Activated naive CD4-positive, alpha-beta T cell treated with anti-CD3 and anti-CD28 coated beads, Interleukin-2, amount 50 U/mL, for 24 hours (primary cell): Measurements from ENCODE around the gene NKIRAS2.

Experiments
- H3K27ac Mint-ChIP-seq: one replicate; pipeline ENCODE4 v1.8.0; 2021; ENCODE audit warnings: mild to moderate bottlenecking, mixed read lengths
- H3K27me3 Mint-ChIP-seq: one replicate; pipeline ENCODE4 v1.8.0; 2021; ENCODE audit warnings: mixed read lengths
- H3K36me3 Mint-ChIP-seq: one replicate; pipeline ENCODE4 v1.8.0; 2021; ENCODE audit warnings: mixed read lengths
- H3K4me1 Mint-ChIP-seq: one replicate; pipeline ENCODE4 v1.8.0; 2021; ENCODE audit warnings: mixed read lengths
- H3K4me3 Mint-ChIP-seq: one replicate; pipeline ENCODE4 v1.8.0; 2021; ENCODE audit warnings: mild to moderate bottlenecking, mixed read lengths
- H3K9me3 Mint-ChIP-seq: one replicate; pipeline ENCODE4 v1.8.0; 2021; ENCODE audit warnings: mixed read lengths

Gene NKIRAS2

DNA sequence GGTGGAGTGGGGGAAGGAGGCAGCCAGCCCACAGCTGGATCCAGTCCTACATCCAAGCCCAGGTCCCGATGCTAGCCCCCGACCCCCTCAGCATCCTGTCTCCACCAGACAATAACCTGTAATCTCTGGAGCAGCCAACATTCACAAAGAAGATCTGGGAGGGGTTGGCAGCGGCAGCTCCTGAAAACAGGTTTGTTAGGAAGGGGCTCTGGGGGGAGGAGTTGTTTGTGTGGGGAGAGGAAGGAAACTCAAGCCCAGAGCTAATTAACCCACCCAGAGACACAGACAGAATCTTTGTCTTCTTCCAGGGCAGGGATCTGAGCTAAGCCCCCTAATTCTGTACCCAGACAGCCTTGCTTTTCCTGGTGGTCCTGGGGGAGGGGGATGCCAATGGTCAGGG is 35.1 kb downstream of the NKIRAS2 start:
- Mint-ChIP-seq H3K9me3 (no peaks in the 10 kb centered on the region), H3K27me3 (peaks cover 10% of the 10 kb centered on the region), H3K4me3 (no peak overlapping the region), H3K27ac (no peak overlapping the region), H3K36me3 (no peaks in the 10 kb centered on the region), H3K4me1 (peaks cover 6% of the 10 kb centered on the region)

DNA sequence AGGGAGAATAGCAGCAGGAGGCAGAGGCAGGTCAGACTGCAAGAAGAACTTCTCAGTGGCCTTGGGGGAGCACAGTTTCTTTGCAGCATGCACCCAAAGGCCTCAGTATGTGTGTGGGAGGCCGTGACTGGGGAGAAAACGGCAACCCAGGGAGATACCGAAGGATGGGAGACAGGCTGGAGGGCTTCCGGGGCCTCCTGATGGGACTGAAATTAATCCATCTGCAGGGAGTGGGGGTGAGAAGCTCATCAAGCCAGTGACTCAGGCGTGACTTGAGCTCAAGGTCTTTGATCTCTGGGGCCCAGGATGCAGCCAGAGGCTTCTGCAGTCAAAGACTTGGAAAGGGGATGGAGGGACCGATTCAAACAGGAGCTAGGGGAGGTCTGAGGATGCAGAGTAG is 35.6 kb downstream of the NKIRAS2 start:
- peaks cover 10% of the 10 kb centered on the region for H3K27me3 Mint-ChIP-seq
- no peak overlapping the region for H3K27ac Mint-ChIP-seq
- no peaks in the 10 kb centered on the region for H3K9me3 Mint-ChIP-seq
- H3K4me1 Mint-ChIP-seq, result peaks cover 6% of the 10 kb centered on the region
- H3K36me3 Mint-ChIP-seq, result no peaks in the 10 kb centered on the region
- H3K4me3 Mint-ChIP-seq, result no peak overlapping the region

DNA sequence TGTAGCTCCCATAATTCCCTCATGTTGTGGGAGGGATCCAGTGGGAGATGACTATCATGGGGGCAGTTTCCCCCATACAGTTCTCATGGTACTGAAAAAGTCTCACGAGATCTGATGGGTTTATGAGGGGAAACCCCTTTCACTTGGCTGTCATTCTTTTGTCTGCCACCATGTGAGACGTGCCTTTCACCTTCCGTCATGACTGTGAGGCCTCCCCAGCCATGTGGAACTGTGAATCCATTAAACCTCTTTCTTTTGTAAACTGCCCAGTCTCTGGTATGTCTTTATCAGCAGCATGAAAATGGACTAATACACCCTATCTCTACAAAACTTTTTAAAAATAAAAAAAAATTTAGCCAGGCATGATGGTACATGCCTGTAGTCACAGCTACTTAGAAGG is 36.7 kb downstream of the NKIRAS2 start:
- Mint-ChIP-seq H3K27me3 (peaks cover 9% of the 10 kb centered on the region), H3K4me1 (no peaks in the 10 kb centered on the region), H3K4me3 (no peak overlapping the region), H3K9me3 (no peaks in the 10 kb centered on the region), H3K27ac (no peak overlapping the region), H3K36me3 (no peaks in the 10 kb centered on the region)

DNA sequence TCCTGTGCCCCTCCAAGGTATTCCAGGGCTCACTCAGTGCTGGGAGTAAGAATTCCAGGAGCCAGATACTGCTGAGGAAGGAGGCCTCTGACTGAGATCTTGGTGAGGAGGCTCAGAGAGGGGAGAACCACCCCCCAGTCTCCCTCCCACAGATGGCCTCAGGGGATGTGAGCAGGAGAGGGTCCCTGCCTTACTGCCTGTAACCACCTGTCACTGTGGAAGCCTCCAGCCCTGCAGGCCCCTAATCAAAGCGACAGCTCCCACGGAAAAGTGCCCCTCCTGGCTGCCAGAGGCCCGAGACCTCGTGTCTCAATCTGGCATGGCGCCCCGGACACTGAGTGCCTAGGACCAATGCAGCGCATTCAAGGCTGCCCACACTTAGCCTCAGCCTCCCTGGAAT is 38.2 kb downstream of the NKIRAS2 start:
- Mint-ChIP-seq H3K36me3 (no peaks in the 10 kb centered on the region), H3K27me3 (peaks cover 4% of the 10 kb centered on the region), H3K4me3 (no peak overlapping the region), H3K4me1 (no peaks in the 10 kb centered on the region), H3K27ac (no peak overlapping the region), H3K9me3 (no peaks in the 10 kb centered on the region)

DNA sequence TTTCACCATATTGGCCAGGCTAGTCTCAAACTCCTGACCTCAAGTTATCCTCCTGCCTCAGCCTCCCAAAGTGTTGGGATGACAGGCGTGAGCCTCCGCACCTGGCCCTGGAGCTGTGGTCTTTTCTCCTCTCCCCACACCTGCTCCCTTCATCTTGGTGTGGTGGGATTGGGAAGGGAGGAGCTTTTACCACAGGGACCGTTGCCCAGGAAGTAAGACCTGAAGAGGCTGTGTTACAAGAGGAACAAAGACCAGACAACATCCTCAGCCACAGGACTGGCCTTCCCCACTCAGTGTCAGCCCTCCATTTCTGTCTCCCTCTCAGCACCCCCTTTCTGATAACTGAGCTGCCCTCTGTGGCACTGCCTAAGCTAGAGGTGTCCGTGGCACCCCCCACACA is 39.9 kb downstream of the NKIRAS2 start:
- Mint-ChIP-seq H3K9me3 (no peaks in the 10 kb centered on the region), H3K36me3 (no peaks in the 10 kb centered on the region)

DNA sequence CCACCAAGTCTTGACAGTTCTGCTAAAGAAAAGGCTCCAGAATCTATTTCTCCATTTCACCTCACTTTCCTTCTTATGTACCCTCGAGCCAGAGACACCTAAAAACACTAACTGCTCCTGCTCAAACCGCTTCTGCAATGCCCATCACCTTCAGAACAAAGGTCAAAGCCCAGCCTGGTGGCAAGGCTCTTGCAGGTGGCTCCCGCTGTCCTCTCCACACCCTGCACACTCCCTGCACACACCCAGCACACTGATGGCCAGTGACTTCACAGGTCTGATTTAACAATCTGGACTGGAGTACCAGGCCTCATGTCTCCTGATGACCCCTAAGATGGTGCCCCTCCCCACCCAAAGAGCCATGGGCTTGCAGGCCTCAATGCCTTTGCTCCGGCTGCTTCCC is 40.3 kb downstream of the NKIRAS2 start:
- Mint-ChIP-seq H3K4me3 (no peak overlapping the region), H3K27ac (no peak overlapping the region), H3K9me3 (no peaks in the 10 kb centered on the region), H3K4me1 (peaks cover 18% of the 10 kb centered on the region), H3K36me3 (no peaks in the 10 kb centered on the region), H3K27me3 (no peaks in the 10 kb centered on the region)

More for the DNA sequence above, 39.9 kb downstream of the NKIRAS2 start:
- peaks cover 13% of the 10 kb centered on the region for H3K4me1 Mint-ChIP-seq
- no peak overlapping the region for H3K27ac Mint-ChIP-seq
- no peak overlapping the region for H3K4me3 Mint-ChIP-seq
- no peaks in the 10 kb centered on the region for H3K27me3 Mint-ChIP-seq

DNA sequence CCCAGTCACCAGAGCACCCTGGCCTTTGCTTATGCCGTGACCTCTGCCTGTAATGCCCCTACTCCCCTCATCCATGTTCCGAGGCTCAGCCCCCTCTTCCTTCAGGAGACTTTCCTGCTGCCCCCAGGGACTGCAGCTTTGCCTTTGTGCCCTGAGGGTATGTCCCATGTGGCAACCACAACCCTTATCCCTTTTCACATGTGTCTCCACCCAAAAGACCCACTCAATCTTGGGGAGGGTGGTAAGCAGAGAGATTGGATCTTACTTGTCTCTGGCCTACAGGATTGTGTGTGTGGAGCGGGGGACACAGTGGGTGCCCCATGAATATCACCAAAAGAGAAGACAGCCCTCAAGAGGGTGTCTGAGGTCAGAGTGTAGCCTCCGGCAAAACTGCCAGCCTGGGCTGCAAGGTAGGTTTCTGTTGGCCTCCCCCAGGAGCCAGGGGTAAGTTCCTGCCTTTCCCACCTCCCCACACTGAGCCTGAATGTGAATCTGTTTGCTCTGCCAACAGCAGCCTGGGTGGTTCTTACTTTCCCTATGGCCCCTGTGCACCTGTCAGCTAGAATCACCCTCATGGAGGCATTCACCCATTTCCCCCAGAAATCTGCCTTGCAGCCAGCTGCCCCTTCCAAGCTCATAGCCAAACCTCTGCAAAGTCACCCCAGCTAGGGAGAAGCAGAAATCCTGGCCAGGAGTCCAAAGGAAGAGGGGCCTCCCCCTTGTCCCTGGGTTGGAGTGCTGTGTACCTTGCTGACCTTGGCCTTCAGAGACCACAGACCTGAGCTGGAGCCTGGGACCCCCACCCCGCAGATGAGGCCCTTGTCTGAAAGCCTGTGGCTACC is 42.0 kb downstream of the NKIRAS2 start:
- no peaks in the 10 kb centered on the region for H3K27me3 Mint-ChIP-seq
- H3K9me3 Mint-ChIP-seq, result no peaks in the 10 kb centered on the region
- no peak overlapping the region for H3K27ac Mint-ChIP-seq
- peaks cover 18% of the 10 kb centered on the region for H3K4me1 Mint-ChIP-seq
- no peaks in the 10 kb centered on the region for H3K36me3 Mint-ChIP-seq
- no peak overlapping the region for H3K4me3 Mint-ChIP-seq

DNA sequence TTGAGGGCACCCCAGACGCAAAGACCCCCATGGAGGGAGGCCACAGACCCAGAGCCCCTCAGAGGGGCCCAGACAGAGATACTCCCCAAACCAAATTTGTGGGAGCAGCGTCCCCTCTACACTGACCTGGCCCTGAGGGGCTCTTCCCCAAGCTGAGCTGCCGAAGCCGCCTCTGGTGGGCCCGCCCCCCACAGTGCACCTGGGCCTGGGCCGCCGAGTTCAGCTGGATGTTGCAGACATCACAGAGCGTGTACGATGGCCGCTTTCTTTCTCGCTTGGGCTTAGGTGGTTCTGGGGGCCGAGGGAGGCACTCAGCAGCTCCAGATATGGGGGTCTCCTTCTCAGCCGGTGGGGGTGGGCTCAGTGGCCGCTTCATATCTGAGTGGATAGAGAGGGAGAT is 42.8 kb downstream of the NKIRAS2 start:
- peaks cover 18% of the 10 kb centered on the region for H3K4me1 Mint-ChIP-seq
- no peaks in the 10 kb centered on the region for H3K27me3 Mint-ChIP-seq
- H3K9me3 Mint-ChIP-seq, result no peaks in the 10 kb centered on the region
- no peak overlapping the region for H3K4me3 Mint-ChIP-seq
- H3K36me3 Mint-ChIP-seq, result no peaks in the 10 kb centered on the region
- H3K27ac Mint-ChIP-seq, result no peak overlapping the region

DNA sequence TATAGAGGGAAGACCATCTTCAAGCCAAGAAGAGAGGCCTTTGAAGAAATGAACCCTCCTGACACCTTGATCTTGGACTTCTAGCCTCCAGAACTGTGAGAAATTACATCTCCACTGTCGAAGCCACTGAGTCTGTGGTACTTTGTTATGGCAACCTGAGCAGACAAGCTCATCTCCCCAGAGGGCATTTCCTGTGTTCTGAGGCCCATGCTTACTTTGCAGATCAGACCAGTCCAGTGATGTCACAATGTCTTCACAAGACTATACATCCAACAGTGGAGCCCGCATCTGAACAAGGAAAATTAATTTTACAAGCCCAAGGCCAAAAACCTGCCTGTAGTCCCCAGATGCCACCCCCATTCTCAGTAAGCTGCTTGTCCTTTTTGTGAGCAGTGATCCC is 45.3 kb downstream of the NKIRAS2 start:
- Mint-ChIP-seq H3K4me3 (no peak overlapping the region), H3K27me3 (no peaks in the 10 kb centered on the region), H3K9me3 (no peaks in the 10 kb centered on the region), H3K4me1 (peaks cover 18% of the 10 kb centered on the region), H3K27ac (no peak overlapping the region), H3K36me3 (no peaks in the 10 kb centered on the region)

DNA sequence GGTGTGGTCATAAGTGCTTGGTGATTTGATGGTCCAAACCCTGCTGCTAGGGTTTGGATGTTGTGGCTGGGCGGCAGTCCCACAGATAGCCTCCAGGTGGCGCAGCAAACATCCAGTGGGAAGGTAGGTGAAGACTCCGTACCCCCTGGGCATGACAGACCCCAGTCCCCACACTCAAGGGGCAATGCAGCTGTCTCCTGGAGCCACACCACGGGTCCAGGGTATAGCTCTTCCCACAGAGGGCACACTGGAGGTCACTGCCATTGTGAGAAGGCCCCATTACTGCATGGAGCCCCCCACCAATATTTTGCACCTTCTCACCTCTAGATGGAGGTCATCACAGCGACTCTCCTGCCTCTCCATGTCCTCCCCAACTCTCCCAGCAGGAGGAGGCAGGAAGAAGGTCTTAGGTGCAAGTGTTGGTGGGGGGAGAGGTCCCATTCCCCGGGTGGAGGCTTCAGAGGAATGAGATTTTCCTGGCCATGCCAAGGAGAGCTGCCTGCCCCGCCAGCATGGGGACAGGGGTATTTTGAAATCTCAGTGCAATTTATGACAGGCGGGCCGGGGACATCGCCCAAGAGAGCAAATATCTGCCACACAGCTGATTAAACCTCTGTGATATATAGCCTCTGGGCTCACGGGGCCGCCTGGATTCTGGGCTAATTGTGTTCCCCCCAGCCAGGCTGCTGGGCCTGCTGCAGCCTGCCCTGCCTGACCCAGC is 47.6 kb downstream of the NKIRAS2 start:
- H3K4me1 Mint-ChIP-seq, result peaks cover 24% of the 10 kb centered on the region
- peaks cover 3% of the 10 kb centered on the region for H3K27me3 Mint-ChIP-seq
- H3K36me3 Mint-ChIP-seq, result no peaks in the 10 kb centered on the region
- H3K9me3 Mint-ChIP-seq, result no peaks in the 10 kb centered on the region
- H3K4me3 Mint-ChIP-seq, result no peak overlapping the region
- H3K27ac Mint-ChIP-seq, result no peak overlapping the region

DNA sequence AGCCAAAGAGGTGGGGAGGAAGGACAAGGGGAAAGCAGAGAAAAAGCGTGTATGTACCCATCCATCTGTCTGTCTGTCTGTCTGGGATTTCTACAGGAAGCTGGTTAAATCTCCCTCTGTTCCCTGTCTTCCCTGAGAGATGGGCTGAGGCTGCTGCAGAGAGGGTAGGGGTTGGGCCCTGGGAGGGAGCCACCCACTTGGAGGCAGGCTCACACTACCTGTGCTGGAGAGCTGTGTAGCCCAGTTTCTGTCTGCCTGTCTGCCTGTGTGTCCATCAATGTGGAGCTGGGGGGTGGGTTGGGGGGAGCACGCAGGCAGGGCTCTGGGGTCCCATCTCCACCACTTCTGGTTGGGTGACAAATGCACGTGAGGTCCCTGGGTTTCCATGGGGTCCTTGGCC is 49.1 kb downstream of the NKIRAS2 start:
- Mint-ChIP-seq H3K9me3 (no peaks in the 10 kb centered on the region), H3K4me3 (no peak overlapping the region), H3K36me3 (no peaks in the 10 kb centered on the region), H3K4me1 (peaks cover 16% of the 10 kb centered on the region), H3K27ac (no peak overlapping the region), H3K27me3 (peaks cover 8% of the 10 kb centered on the region)

DNA sequence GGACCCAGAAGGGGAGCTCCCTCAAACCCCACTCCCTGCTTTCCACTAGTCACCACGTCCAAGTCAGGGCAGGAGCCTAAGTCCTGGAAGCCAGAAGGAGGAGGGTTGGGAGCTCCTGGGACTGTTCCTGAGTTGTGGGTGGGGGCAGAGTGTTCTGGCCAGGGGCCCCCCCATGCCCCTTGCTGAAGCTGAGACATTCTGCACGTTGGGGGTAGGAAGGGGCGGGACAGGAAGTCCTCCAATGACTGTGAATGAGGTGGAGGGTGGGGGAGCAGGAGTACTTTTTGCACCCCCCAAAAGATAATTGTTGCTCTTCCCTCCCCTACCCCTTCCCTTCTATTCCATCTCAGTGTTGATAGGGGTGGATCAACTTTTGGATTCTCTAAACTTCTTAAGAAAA is 51.9 kb downstream of the NKIRAS2 start:
- peaks cover 6% of the 10 kb centered on the region for H3K4me1 Mint-ChIP-seq
- H3K27me3 Mint-ChIP-seq, result peaks cover 15% of the 10 kb centered on the region
- H3K4me3 Mint-ChIP-seq, result peak overlapping the region; percentile 55
- H3K27ac Mint-ChIP-seq, result no peak overlapping the region
- H3K36me3 Mint-ChIP-seq, result no peaks in the 10 kb centered on the region
- no peaks in the 10 kb centered on the region for H3K9me3 Mint-ChIP-seq

DNA sequence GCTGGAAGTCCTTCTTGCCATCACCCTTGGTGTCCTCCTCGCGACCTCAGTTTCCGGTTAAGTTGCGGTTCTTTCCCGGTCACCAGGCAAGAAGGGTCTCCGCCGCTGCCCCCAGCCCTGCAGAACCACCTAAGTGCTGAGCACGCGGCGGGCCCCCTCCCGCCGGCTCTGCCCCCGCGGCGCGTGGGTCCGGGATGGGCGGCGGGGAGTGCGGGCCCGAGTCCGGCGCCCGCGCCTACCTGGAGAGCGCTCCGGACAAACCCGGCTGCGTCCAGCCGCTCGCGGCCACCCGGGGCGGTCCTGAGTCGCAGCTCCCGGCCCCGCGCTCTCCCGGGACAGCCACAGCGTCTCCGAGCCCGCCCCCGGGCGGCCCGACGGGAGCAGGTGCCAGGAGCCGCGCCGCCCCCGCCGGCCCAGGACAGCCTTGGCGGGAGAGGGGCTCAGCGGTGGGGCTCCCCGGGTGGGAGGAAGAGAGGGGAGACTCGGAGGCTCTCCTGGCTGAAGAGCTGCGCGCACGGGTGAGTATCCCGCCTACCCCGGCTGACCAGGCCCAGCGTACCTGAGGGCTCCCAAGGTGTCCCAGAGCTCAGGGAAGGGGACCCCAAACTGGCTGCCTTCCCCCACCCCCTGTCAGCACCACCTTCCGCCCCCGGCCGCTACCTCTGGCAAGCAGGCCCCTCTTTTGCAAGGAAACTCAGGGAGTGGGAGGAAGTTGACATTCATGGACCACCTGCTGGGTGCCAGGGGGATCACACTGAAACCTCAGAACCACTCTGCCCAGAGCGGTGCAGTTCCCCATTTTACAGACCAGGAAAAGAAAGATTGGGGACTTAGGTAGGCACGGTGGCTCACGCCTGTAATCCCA is 52.7 kb downstream of the NKIRAS2 start:
- Mint-ChIP-seq H3K9me3 (no peaks in the 10 kb centered on the region), H3K36me3 (no peaks in the 10 kb centered on the region), H3K27me3 (peaks cover 15% of the 10 kb centered on the region), H3K27ac (no peak overlapping the region), H3K4me1 (peaks cover 6% of the 10 kb centered on the region), H3K4me3 (peak overlapping the region; percentile 55)
